Osteocyte (in vitro differentiated cells): Measurements from ENCODE around the gene GFER. TPM values are rescaled to one million over a fixed set of nuclear protein-coding genes. Genes with fewer than 3 reads are reported as not detected.

Experiments
- DNase-seq: peaks from one replicate; pipeline ENCODE4 v3.0.0; 2021; ENCODE audit warnings: mixed read lengths; ENCODE audit not compliant: unreplicated experiment; ENCODE audit errors: extremely low spot score
- H3K27ac Mint-ChIP-seq: one replicate; pipeline ENCODE4 v1.8.0; 2021; ENCODE audit warnings: mild to moderate bottlenecking, mixed read lengths; ENCODE audit not compliant: unreplicated experiment
- H3K27me3 Mint-ChIP-seq: one replicate; pipeline ENCODE4 v1.8.0; 2021; ENCODE audit warnings: mixed read lengths; ENCODE audit not compliant: unreplicated experiment
- H3K36me3 Mint-ChIP-seq: one replicate; pipeline ENCODE4 v1.8.0; 2021; ENCODE audit warnings: mixed read lengths; ENCODE audit not compliant: unreplicated experiment
- H3K4me1 Mint-ChIP-seq: one replicate; pipeline ENCODE4 v1.8.0; 2021; ENCODE audit warnings: mixed read lengths; ENCODE audit not compliant: unreplicated experiment
- H3K4me3 Mint-ChIP-seq: one replicate; pipeline ENCODE4 v1.8.0; 2021; ENCODE audit warnings: mild to moderate bottlenecking, moderate library complexity, mixed read lengths; ENCODE audit not compliant: unreplicated experiment
- H3K9me3 Mint-ChIP-seq: one replicate; pipeline ENCODE4 v1.8.0; 2021; ENCODE audit warnings: mixed read lengths; ENCODE audit not compliant: unreplicated experiment
- CTCF ChIP-seq: fragments of 200-600 bp; sonication (generic); IDR thresholded peaks from 2 replicates; pipeline ENCODE4 v1.5.0; 2021; ENCODE audit warnings: antibody characterized with exemption, mild to moderate bottlenecking, moderate library complexity
- total RNA-seq: library from RNA; stranded (reverse); gene quantifications from 2 replicates; pipeline ENCODE4 v1.2.1, GENCODE V29; 2021

Gene GFER
- total RNA-seq, 1 donor from 2014 or later = 24.7 TPM

- no peak for DNase-seq
- TF ChIP-seq CTCF = no peak
- Mint-ChIP-seq H3K27ac (no peak within 1 kb of the TSS), H3K9me3 (no peaks in the 10 kb centered on the region), H3K4me3 (no peak within 1 kb of the TSS), H3K4me1 (peaks cover 11% of the 10 kb centered on the region), H3K27me3 (peaks cover 9% of the 10 kb centered on the region), H3K36me3 (peaks cover 3% of the 10 kb centered on the region)
Measured at GRCh38 chr16:1981398-1981836, 2.6 kb upstream of the GFER start, which contains the start of gene NOXO1. Gene NOXO1 (minus strand): TSS chr16:1981469. CDS start chr16:1981179, 290 bp downstream.

- no peak for DNase-seq
- no peak overlapping the region for H3K27ac Mint-ChIP-seq
- no peak overlapping the region for H3K4me3 Mint-ChIP-seq
- peaks cover 11% of the 10 kb centered on the region for H3K4me1 Mint-ChIP-seq
- TF ChIP-seq CTCF = no peak
- peaks cover 9% of the 10 kb centered on the region for H3K27me3 Mint-ChIP-seq
- H3K36me3 Mint-ChIP-seq = peaks cover 9% of the 10 kb centered on the region
- no peaks in the 10 kb centered on the region for H3K9me3 Mint-ChIP-seq
Measured at GRCh38 chr16:1982013-1982433, 2.0 kb upstream of the GFER start.

GRCh38 chr16:1982991-1983543, 926 bp upstream of the GFER start:
- no peak for TF ChIP-seq CTCF
- DNase-seq = no peak
- Mint-ChIP-seq H3K9me3 (no peaks in the 10 kb centered on the region), H3K27ac (no peak overlapping the region), H3K27me3 (peaks cover 9% of the 10 kb centered on the region), H3K4me1 (peaks cover 11% of the 10 kb centered on the region), H3K4me3 (peak overlapping the region; percentile 71), H3K36me3 (peaks cover 9% of the 10 kb centered on the region)

- Mint-ChIP-seq H3K27me3 (peaks cover 19% of the 10 kb centered on the region), H3K4me1 (peaks cover 14% of the 10 kb centered on the region), H3K36me3 (peaks cover 9% of the 10 kb centered on the region), H3K4me3 (peak overlapping the region; percentile 80), H3K9me3 (no peaks in the 10 kb centered on the region), H3K27ac (no peak overlapping the region)
- TF ChIP-seq CTCF = no peak
- no peak for DNase-seq
Measured at GRCh38 chr16:1984347-1985225, 593 bp downstream of the GFER start.

- Mint-ChIP-seq H3K4me3 (no peak overlapping the region), H3K36me3 (peaks cover 9% of the 10 kb centered on the region), H3K27ac (no peak overlapping the region), H3K9me3 (no peaks in the 10 kb centered on the region), H3K27me3 (peaks cover 15% of the 10 kb centered on the region), H3K4me1 (peaks cover 14% of the 10 kb centered on the region)
- TF ChIP-seq CTCF = no peak
- DNase-seq = no peak
Measured at GRCh38 chr16:1985466-1986150, 1.6 kb downstream of the GFER start.
